HG03565 (cell line): Measurements from ENCODE around the gene TRIM49.
"Not testable (repeated sequence)": the region's sequence is repeated elsewhere in the genome, so short reads cannot be mapped to it uniquely, and the experiment has no call there.

Experiments
- ATAC-seq: cut with Tn5 transposase; IDR thresholded peaks from one replicate; pipeline ENCODE4 v1.9.1; 2021; ENCODE audit warnings: mild to moderate bottlenecking, moderate library complexity; ENCODE audit not compliant: unreplicated experiment

The TRIM49 gene

GRCh38 chr11:89808475-89808874, at the start of gene TRIM49:
TSS of gene TRIM49 (minus strand) at chr11:89808575. CDS start at chr11:89804469, 4,106 bp downstream.
- ATAC-seq, result not testable (repeated sequence)

DNA sequence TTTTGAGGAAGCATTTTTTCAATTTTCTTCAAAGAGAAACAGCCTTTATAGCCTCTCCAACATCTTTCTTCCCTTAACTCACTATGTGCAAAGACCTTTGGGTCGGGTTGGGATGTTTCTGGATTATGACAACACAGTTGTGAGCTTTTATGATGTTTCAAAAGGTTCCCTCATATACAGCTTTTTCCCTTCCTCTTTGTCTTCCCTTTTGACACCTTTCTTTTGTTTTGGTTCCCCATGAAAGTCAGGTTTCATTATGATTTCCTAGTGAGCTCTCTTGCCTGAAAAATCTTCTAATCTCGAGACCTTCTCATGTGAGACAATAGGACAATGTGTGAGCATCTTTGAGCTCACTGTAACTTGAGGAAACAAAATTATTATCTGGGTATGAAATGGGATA, 18.3 kb upstream of the TRIM49 start:
- ATAC-seq, result not testable (repeated sequence)

GRCh38 chr11:89820008-89820407, 11.6 kb upstream of the TRIM49 start:
- ATAC-seq, result not testable (repeated sequence)

- ATAC-seq, result not testable (repeated sequence)
Measured at GRCh38 chr11:89813535-89813934, 5.2 kb upstream of the TRIM49 start.

GRCh38 chr11:89787506-89788063, 20.8 kb downstream of the TRIM49 start:
- not testable (repeated sequence) for ATAC-seq

GRCh38 chr11:89785726-89786125, 22.6 kb downstream of the TRIM49 start:
- ATAC-seq, result not testable (repeated sequence)

DNA sequence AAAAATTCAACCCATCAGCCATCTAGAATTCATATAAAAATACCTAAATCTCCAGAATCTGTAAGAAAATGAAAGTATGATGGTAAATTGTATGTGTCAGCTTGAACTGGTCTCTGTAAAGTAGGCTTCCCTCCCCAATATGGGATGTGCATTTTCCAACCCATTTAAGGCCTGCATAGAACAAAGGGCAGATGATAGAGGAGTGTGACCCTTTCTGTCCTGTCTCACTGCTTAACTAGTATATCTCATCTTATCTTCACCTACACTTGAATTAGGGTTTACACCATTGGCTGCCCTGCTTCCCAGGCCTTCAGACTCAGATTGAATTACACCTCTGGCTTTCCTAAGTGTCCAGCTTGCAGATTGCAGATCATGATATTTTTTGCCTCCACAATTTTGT, 57.6 kb downstream of the TRIM49 start:
- ATAC-seq, result not testable (repeated sequence)
